Upper lobe of right lung (tissue), 1 donor: ENCODE measurements around the gene CLTCL1. TPM values are rescaled to one million over a fixed set of nuclear protein-coding genes. Genes with fewer than 3 reads are reported as not detected.

Experiments used
- ATAC-seq: fragments of 200-7000 bp; cut with Tn5 transposase; one replicate; pipeline ENCODE4 v1.9.1; 2020; ENCODE audit warnings: mild to moderate bottlenecking, moderate library complexity
- DNase-seq: peaks from one replicate; pipeline ENCODE4 v3.0.0-alpha.2; 2020
- H3K27ac ChIP-seq: fragments of 200-600 bp; one replicate; pipeline ENCODE4 v1.8.0; 2022
- H3K27me3 ChIP-seq: fragments of 200-600 bp; one replicate; pipeline ENCODE4 v1.8.0; 2022; ENCODE audit warnings: mild to moderate bottlenecking
- H3K36me3 ChIP-seq: fragments of 200-600 bp; one replicate; pipeline ENCODE4 v1.8.0; 2022
- H3K4me1 ChIP-seq: fragments of 200-600 bp; one replicate; pipeline ENCODE4 v1.8.0; 2022
- H3K4me3 ChIP-seq: fragments of 200-600 bp; one replicate; pipeline ENCODE4 v1.8.0; 2022; ENCODE audit warnings: mild to moderate bottlenecking
- H3K9me3 ChIP-seq: fragments of 200-600 bp; one replicate; pipeline ENCODE4 v1.8.0; 2022
- CTCF ChIP-seq: fragments of 200-600 bp; IDR thresholded peaks from one replicate; pipeline ENCODE4 v1.8.0; 2022; ENCODE audit warnings: antibody characterized with exemption
- intact Hi-C: fragments of 100-400 bp; cut with DNase I; formaldehyde crosslinking; loops from one replicate; pipeline ENCODE4 v1.11.0; 2022
- total RNA-seq: library from RNA; stranded (reverse); fragmentation: NEBNext Ultra II Directional; extraction: Animal tissue kit (Norgen Biotek cat#: 25700); gene quantifications from one replicate; pipeline ENCODE4 v1.2.1, GENCODE V29; 2021
- donor health status: DM: no; HTN: yes; CAD: no; lungs with severe emphysema.

The CLTCL1 gene
- total RNA-seq, 1 donor from 2014 or later: 4.3 TPM

- DNase-seq: no peak
- ATAC-seq: peak; percentile 20
Observed at GRCh38 chr22:19195796-19196731, 95.5 kb downstream of the CLTCL1 start.

GRCh38 chr22:19194766-19195536 lies 96.6 kb downstream of the CLTCL1 start:
- intact Hi-C loops: no loop called here
- no peaks in the 10 kb centered on the region for H3K4me1 ChIP-seq
- no peak for TF ChIP-seq CTCF
- no peaks in the 10 kb centered on the region for H3K9me3 ChIP-seq
- H3K27me3 ChIP-seq: no peaks in the 10 kb centered on the region
- DNase-seq: no peak
- no peak overlapping the region for H3K27ac ChIP-seq
- no peak for ATAC-seq
- H3K36me3 ChIP-seq: no peaks in the 10 kb centered on the region
- no peak overlapping the region for H3K4me3 ChIP-seq

More at GRCh38 chr22:19195796-19196731, 95.5 kb downstream of the CLTCL1 start:
- no peaks in the 10 kb centered on the region for H3K9me3 ChIP-seq
- no peak overlapping the region for H3K27ac ChIP-seq
- no peaks in the 10 kb centered on the region for H3K27me3 ChIP-seq
- intact Hi-C loops: no loop called here
- no peak for TF ChIP-seq CTCF
- H3K4me3 ChIP-seq: no peak overlapping the region
- no peaks in the 10 kb centered on the region for H3K36me3 ChIP-seq
- H3K4me1 ChIP-seq: no peaks in the 10 kb centered on the region

DNA sequence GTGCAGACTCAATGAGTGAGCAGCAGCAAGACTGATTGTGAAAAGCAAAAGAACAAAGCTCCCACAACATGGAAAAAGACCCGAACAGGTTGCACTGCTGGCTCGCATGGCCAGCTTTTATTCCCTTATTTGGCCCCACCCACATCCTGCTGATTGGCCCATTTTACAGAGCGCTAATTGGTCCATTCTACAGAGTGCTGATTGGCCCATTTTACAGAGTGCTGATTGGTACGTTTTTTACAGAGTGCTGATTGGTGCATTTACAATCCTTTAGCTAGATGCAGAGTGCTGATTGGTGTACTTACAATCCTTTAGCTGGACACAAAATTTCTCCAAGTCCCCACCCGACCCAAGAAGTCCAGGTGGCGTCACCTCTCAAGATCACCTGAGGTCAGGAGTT lies 97.6 kb downstream of the CLTCL1 start:
- Histone ChIP-seq H3K27me3 (no peaks in the 10 kb centered on the region), H3K9me3 (no peaks in the 10 kb centered on the region), H3K27ac (no peak overlapping the region), H3K4me3 (no peak overlapping the region), H3K36me3 (no peaks in the 10 kb centered on the region), H3K4me1 (no peaks in the 10 kb centered on the region)
- DNase-seq (no peak), ATAC-seq (no peak)
- intact Hi-C loops: no loop called here
- TF ChIP-seq CTCF: no peak

GRCh38 chr22:19187716-19188563 lies 103.6 kb downstream of the CLTCL1 start:
- H3K4me1 ChIP-seq: no peaks in the 10 kb centered on the region
- no peak overlapping the region for H3K4me3 ChIP-seq
- intact Hi-C loops: no loop called here
- ATAC-seq (no peak), DNase-seq (no peak)
- H3K27ac ChIP-seq: no peak overlapping the region
- no peaks in the 10 kb centered on the region for H3K27me3 ChIP-seq
- no peak for TF ChIP-seq CTCF
- no peaks in the 10 kb centered on the region for H3K9me3 ChIP-seq
- H3K36me3 ChIP-seq: no peaks in the 10 kb centered on the region

DNA sequence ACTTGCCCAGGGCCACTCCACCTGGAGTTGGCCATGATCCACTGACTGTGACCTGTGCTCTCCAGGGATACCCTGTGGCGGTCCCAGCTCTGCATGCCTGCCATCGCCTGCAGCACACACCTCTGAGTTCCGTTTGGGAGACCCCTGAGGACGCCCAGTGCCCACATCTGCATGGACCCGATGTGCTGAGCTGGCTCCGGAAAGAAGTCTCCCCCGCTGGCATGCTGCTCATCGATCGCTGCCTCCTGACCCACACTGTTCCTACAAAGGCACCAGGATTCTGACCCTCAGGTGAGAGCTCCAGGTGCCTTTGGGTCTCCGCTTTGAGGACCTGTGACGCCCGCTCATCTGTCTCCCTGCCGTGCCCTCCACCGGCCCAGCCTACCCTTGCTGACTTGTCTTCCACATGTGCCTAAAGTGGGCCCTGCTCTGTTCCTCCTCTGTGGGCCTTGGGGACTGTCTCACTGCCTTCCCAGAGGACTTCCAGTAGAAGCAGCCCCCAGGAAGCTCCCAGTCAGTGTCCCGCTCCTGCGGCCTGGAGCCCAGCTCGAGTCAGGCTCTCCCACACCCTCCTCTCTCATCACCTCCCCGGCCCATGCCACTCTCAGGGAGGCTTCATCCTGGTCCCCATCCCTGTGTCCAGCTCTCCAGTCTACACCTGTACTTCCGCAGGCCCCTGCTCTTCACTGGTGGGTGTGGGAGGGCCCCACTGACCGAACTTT lies 107.1 kb downstream of the CLTCL1 start:
- ATAC-seq (no peak), DNase-seq (no peak)
- Histone ChIP-seq H3K9me3 (no peaks in the 10 kb centered on the region), H3K4me3 (no peak overlapping the region), H3K4me1 (peaks cover 3% of the 10 kb centered on the region), H3K27ac (no peak overlapping the region), H3K27me3 (no peaks in the 10 kb centered on the region), H3K36me3 (no peaks in the 10 kb centered on the region)
- no peak for TF ChIP-seq CTCF
- intact Hi-C loops: no loop called here
